Activated CD4-positive, alpha-beta memory T cell treated with anti-CD3 and anti-CD28 coated beads, Interleukin-2, amount 10 ng/mL, durations not matched to agents 7 days and 5 days (primary cell): ENCODE results near the gene OR2M2. TPM values are rescaled to one million over a fixed set of nuclear protein-coding genes. Genes with fewer than 3 reads are reported as not detected.

Experiments used
- CTCF ChIA-PET: fragments of 350-600 bp; sonication (Branson Sonifier 250); formaldehyde crosslinking; loops from one replicate; lab custom pipeline; 2021; ENCODE audit warnings: antibody characterized with exemption, inconsistent platforms; lab: Charles Lee
- POLR2A ChIA-PET: fragments of 350-600 bp; sonication (Branson Sonifier 250); formaldehyde crosslinking; loops from one replicate; lab custom pipeline; 2021; ENCODE audit warnings: antibody characterized with exemption; lab: Charles Lee
- DNase-seq: peaks from one replicate; pipeline ENCODE4 v3.0.0-alpha.2; 2020
- H3K27ac Mint-ChIP-seq: one replicate; pipeline ENCODE4 v1.8.0; 2021; ENCODE audit warnings: mild to moderate bottlenecking, mixed read lengths
- H3K27me3 Mint-ChIP-seq: one replicate; pipeline ENCODE4 v1.8.0; 2021; ENCODE audit warnings: mixed read lengths
- H3K36me3 Mint-ChIP-seq: one replicate; pipeline ENCODE4 v1.8.0; 2021; ENCODE audit warnings: low read depth, mixed read lengths
- H3K4me1 Mint-ChIP-seq: one replicate; pipeline ENCODE4 v1.8.0; 2021; ENCODE audit warnings: mixed read lengths
- H3K4me3 Mint-ChIP-seq: one replicate; pipeline ENCODE4 v1.8.0; 2021; ENCODE audit warnings: mild to moderate bottlenecking, mixed read lengths
- H3K9me3 Mint-ChIP-seq: one replicate; pipeline ENCODE4 v1.8.0; 2021; ENCODE audit warnings: mixed read lengths
- total RNA-seq, 2 experiments: library from RNA; stranded (reverse); gene quantifications; one replicate each; pipeline ENCODE4 v1.2.3, GENCODE V29; 2021

Gene OR2M2
- total RNA-seq, result not detected

DNA sequence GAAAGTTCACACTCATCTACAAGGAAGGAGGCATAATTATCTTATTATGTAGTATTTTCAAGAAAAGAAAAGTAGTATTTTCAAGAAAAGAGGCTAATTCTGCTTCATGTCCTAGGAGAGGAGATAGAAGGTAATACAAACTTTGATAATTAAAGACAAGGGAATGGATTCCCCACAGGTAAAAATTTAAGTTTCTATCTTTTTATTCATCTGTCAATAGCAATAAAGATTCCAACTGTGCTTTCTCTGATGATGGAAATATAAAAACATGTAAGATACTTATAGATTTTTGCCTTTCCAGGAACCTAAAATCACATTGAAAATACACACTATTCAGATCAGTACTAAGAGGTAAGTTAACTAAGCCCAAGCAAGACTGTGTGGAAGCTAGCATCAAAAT, at the start of gene OR2M2:
TSS of gene OR2M2 (plus strand) at position 301 of the 400 bp plus-strand sequence. CDS start 5,165 bp downstream, outside the sequence.
- Mint-ChIP-seq H3K27ac (no peak within 1 kb of the TSS), H3K27me3 (no peaks in the 10 kb centered on the region), H3K36me3 (no peaks in the 10 kb centered on the region), H3K9me3 (peaks cover 3% of the 10 kb centered on the region), H3K4me3 (no peak within 1 kb of the TSS), H3K4me1 (no peaks in the 10 kb centered on the region)
- POLR2A ChIA-PET, result no interaction called here
- no peak for DNase-seq
- CTCF ChIA-PET, result no interaction called here

GRCh38 chr1:248127653-248128052, 47.0 kb upstream of the OR2M2 start:
- CTCF ChIA-PET, result no interaction called here
- no peak overlapping the region for H3K4me3 Mint-ChIP-seq
- POLR2A ChIA-PET, result no interaction called here

GRCh38 chr1:248136811-248137210, 37.8 kb upstream of the OR2M2 start:
- no peak overlapping the region for H3K4me3 Mint-ChIP-seq
- no peak overlapping the region for H3K27ac Mint-ChIP-seq
- no peaks in the 10 kb centered on the region for H3K36me3 Mint-ChIP-seq
- ChIA-PET CTCF (no interaction called here), POLR2A (no interaction called here)
- no peaks in the 10 kb centered on the region for H3K9me3 Mint-ChIP-seq
- no peaks in the 10 kb centered on the region for H3K27me3 Mint-ChIP-seq
- DNase-seq, result no peak
- no peaks in the 10 kb centered on the region for H3K4me1 Mint-ChIP-seq

More at GRCh38 chr1:248127653-248128052, 47.0 kb upstream of the OR2M2 start:
- no peaks in the 10 kb centered on the region for H3K36me3 Mint-ChIP-seq
- DNase-seq, result no peak
- H3K9me3 Mint-ChIP-seq, result peaks cover 15% of the 10 kb centered on the region
- H3K27ac Mint-ChIP-seq, result no peak overlapping the region
- H3K4me1 Mint-ChIP-seq, result no peaks in the 10 kb centered on the region
- H3K27me3 Mint-ChIP-seq, result no peaks in the 10 kb centered on the region

GRCh38 chr1:248140846-248141245, 33.8 kb upstream of the OR2M2 start:
- Mint-ChIP-seq H3K27me3 (no peaks in the 10 kb centered on the region), H3K27ac (no peak overlapping the region), H3K9me3 (peaks cover 6% of the 10 kb centered on the region), H3K36me3 (no peaks in the 10 kb centered on the region), H3K4me1 (no peaks in the 10 kb centered on the region), H3K4me3 (no peak overlapping the region)
- DNase-seq, result no peak
- CTCF ChIA-PET, result no interaction called here
- POLR2A ChIA-PET, result no interaction called here

DNA sequence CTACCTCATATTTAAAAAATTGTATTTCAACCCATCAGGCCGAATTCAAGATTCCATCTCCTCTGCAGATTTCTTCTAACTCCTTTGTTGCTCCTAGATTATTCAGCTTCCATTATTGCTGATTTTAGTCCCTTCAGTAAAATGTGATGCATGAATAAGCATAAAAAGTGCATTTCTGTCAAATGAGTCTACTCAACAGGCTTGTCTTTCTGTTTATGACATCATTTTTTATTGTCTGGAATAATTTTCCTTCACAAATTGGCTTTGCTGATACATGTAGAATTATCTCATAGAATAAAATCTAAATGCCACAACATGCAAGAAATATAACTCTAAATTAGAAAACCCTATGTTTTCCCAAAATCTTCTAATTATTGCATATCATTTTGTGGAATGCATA, 31.3 kb upstream of the OR2M2 start:
- Mint-ChIP-seq H3K9me3 (peaks cover 6% of the 10 kb centered on the region), H3K27me3 (no peaks in the 10 kb centered on the region), H3K4me1 (no peaks in the 10 kb centered on the region), H3K36me3 (no peaks in the 10 kb centered on the region), H3K27ac (no peak overlapping the region), H3K4me3 (no peak overlapping the region)
- ChIA-PET POLR2A (no interaction called here), CTCF (no interaction called here)
- no peak for DNase-seq

GRCh38 chr1:248144513-248145198, 30.0 kb upstream of the OR2M2 start, which contains the start of gene OR2M5:
Gene OR2M5, plus strand, starts transcription at chr1:248145148. Its CDS starts 0 bp downstream, at chr1:248145148.
- H3K4me1 Mint-ChIP-seq, result no peaks in the 10 kb centered on the region
- no peak within 1 kb of the TSS for H3K27ac Mint-ChIP-seq
- peaks cover 6% of the 10 kb centered on the region for H3K9me3 Mint-ChIP-seq
- no peaks in the 10 kb centered on the region for H3K36me3 Mint-ChIP-seq
- no peak within 1 kb of the TSS for H3K4me3 Mint-ChIP-seq
- POLR2A ChIA-PET, result no interaction called here
- CTCF ChIA-PET, result no interaction called here
- DNase-seq, result no peak
- H3K27me3 Mint-ChIP-seq, result no peaks in the 10 kb centered on the region

DNA sequence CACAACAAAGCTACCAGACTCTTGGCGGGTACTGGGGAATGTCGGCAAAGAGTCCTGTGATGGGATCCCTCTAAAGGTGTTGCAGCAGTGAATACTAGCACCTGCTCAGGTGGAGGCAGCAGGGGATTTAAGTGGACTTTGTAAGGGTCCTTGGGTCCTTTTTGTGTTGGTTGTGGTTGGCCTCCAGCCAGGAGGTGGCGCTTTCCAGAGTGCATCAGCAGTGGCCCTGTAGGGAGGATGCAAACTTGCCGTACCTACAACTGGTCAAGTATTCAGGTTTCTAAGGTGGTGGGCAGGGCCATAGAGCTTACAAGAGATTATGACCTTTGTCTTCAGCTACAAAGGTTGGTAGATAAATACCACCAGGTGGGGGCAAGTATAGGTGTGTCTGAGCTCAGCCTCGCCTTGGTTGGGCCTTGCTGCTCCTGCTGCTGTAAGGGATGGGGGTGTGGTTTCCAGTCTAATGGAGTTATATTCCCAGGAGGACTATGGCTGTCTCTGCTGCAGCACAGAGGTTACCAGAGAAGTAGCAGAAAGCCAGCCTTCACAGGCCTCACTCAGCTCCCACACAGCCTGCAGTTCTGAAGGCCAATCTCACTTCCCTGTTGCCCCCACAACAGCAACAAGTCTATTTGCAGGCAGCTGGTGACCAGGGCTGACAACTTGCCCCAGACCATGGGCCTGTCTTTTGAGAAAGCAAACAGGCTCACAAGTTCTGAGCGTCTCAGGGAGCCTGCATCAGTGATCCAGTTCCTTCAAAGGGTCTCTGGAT, 22.4 kb upstream of the OR2M2 start:
- H3K4me3 Mint-ChIP-seq, result no peak overlapping the region
- H3K4me1 Mint-ChIP-seq, result no peaks in the 10 kb centered on the region
- H3K27ac Mint-ChIP-seq, result no peak overlapping the region
- POLR2A ChIA-PET, result no interaction called here
- no peaks in the 10 kb centered on the region for H3K36me3 Mint-ChIP-seq
- CTCF ChIA-PET, result no interaction called here
- no peak for DNase-seq
- no peaks in the 10 kb centered on the region for H3K27me3 Mint-ChIP-seq
- no peaks in the 10 kb centered on the region for H3K9me3 Mint-ChIP-seq

GRCh38 chr1:248155927-248156326, 18.7 kb upstream of the OR2M2 start:
- Mint-ChIP-seq H3K27me3 (no peaks in the 10 kb centered on the region), H3K9me3 (no peaks in the 10 kb centered on the region)
- CTCF ChIA-PET, result no interaction called here

DNA sequence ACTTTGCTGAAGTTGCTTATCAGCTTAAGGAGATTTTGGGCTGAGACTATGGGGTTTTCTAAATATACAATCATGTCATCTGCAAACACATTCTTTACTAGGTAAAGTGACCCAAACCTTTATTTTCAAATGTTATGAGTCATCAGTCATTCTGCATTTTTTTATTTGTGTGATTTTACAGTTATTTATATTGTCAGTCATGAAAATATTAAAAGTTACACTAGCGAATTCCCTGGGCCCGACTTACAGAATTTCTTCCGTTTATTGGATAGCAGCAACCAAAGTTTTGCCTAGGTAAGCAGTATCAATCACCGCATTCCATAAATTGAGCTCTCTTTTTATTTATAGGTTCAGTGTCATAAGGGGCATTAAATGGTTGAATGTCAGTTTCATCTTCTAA, 15.9 kb upstream of the OR2M2 start:
- H3K9me3 Mint-ChIP-seq, result no peaks in the 10 kb centered on the region
- no peaks in the 10 kb centered on the region for H3K27me3 Mint-ChIP-seq

More at GRCh38 chr1:248155927-248156326, 18.7 kb upstream of the OR2M2 start:
- POLR2A ChIA-PET, result no interaction called here
- Mint-ChIP-seq H3K36me3 (no peaks in the 10 kb centered on the region), H3K4me1 (no peaks in the 10 kb centered on the region), H3K4me3 (no peak overlapping the region), H3K27ac (no peak overlapping the region)
- no peak for DNase-seq

DNA sequence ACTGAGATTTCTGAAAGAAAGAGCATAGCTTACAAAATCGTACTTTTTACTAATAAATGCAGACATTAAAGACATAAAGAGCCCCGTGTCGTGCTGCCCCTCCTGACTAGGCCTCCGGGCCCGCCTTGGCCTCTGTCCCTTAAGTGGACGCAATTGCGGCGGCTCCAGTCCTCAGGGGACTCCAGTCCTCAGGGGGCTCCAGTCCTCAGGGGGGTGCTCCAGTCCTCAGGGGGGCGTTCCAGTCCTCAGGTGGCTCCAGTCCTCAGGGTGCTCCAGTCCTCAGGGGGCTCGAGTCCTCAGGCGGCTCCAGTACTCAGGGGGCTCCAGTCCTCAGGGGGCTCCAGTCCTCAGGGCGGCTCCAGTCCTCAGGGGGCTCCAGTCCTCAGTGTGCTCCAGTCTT, 10.6 kb upstream of the OR2M2 start:
- ChIA-PET CTCF (no interaction called here), POLR2A (no interaction called here)
- Mint-ChIP-seq H3K27ac (no peak overlapping the region), H3K27me3 (no peaks in the 10 kb centered on the region), H3K9me3 (peaks cover 9% of the 10 kb centered on the region), H3K4me1 (no peaks in the 10 kb centered on the region), H3K36me3 (no peaks in the 10 kb centered on the region), H3K4me3 (no peak overlapping the region)
- no peak for DNase-seq

More for the DNA sequence above, 15.9 kb upstream of the OR2M2 start:
- DNase-seq, result no peak
- no peaks in the 10 kb centered on the region for H3K4me1 Mint-ChIP-seq
- ChIA-PET POLR2A (no interaction called here), CTCF (no interaction called here)
- H3K4me3 Mint-ChIP-seq, result no peak overlapping the region
- no peaks in the 10 kb centered on the region for H3K36me3 Mint-ChIP-seq
- no peak overlapping the region for H3K27ac Mint-ChIP-seq

DNA sequence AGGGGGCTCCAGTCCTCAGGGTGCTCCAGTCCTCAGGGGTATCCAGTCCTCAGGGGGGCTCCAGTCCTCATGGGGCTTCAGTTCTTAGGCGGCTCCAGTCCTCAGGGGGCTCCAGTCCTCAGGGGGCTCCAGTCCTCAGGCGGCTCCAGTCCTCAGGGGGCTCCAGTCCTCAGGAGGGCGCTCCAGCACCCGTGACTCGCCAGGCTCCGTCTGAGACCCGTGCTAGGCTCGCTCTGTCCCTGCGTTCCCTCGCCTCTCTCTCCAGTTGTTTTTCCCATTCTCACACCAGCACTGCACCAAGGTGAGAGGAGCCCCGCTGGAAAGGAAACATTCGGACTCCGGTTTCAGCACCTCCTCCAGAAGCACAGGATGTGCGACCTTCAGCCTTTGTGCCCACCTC, 9.4 kb upstream of the OR2M2 start:
- Mint-ChIP-seq H3K36me3 (no peaks in the 10 kb centered on the region), H3K4me3 (no peak overlapping the region), H3K27ac (no peak overlapping the region), H3K4me1 (no peaks in the 10 kb centered on the region), H3K27me3 (no peaks in the 10 kb centered on the region), H3K9me3 (peaks cover 9% of the 10 kb centered on the region)
- no peak for DNase-seq
- POLR2A ChIA-PET, result no interaction called here
- CTCF ChIA-PET, result no interaction called here

DNA sequence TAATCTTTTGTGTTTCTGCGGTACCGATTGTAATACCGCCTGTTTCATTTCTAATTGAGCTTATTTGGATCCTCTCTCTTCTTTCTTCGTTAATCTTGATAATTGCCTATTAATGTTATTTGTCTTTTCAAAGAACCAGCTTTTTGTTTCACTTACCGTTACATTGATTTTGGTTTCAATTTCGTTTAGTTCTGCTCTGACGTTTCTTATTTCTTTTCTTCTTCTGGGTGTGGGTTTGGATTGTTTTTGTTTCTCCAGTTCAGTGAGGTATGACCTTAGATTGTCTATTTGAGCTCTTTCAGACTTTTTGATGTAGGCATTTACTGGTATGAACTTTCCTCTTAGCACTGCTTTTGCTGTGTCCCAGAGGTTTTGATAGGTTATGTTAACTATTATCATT, 9.4 kb downstream of the OR2M2 start:
- Mint-ChIP-seq H3K27me3 (no peaks in the 10 kb centered on the region), H3K27ac (no peak overlapping the region), H3K36me3 (no peaks in the 10 kb centered on the region), H3K4me1 (no peaks in the 10 kb centered on the region), H3K9me3 (peaks cover 11% of the 10 kb centered on the region), H3K4me3 (no peak overlapping the region)
- no peak for DNase-seq
- ChIA-PET CTCF (no interaction called here), POLR2A (no interaction called here)

DNA sequence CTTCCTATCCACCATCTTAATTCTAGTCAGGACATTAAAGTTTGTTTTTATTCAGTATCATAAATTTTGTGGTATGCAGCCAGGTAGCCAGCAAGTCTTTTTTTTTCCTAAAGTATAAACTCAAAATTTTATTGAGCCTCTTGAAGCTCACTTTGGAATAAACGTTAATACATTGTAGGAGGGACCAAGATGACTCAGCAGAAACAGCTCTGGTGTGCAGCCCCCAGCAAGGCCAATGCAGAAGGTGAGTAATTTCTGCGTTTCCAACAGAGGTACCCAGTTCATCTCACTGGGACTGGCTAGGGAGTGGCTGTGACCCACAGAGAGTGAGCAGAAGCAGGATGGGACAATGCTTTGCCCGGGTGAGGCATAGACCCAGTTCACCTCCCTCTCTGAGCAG, 12.7 kb downstream of the OR2M2 start:
- H3K27ac Mint-ChIP-seq, result no peak overlapping the region
- H3K4me3 Mint-ChIP-seq, result no peak overlapping the region
- no peaks in the 10 kb centered on the region for H3K27me3 Mint-ChIP-seq
- DNase-seq, result no peak
- CTCF ChIA-PET, result no interaction called here
- POLR2A ChIA-PET, result no interaction called here
- no peaks in the 10 kb centered on the region for H3K4me1 Mint-ChIP-seq
- H3K36me3 Mint-ChIP-seq, result no peaks in the 10 kb centered on the region
- H3K9me3 Mint-ChIP-seq, result peaks cover 15% of the 10 kb centered on the region

DNA sequence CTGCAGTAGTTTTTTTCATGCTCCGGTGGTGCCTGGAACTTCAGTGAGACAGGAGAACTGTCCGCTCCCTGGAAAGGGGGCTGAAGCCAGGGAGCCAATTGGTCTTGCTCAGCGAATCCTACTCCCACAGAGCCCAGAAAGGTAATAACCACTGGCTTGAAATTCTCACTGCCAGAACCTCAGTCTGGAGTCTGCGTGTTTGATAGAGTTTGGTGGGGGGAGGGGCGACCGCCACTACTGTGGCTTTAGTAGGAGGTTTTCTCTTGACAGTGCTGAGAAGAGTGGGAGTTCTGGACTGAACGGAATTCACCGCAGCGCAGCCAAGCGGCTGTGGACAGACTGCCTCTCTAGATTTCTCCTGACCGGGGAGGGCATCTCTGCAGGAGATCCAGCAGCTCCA, 14.4 kb downstream of the OR2M2 start:
- CTCF ChIA-PET, result no interaction called here
- Mint-ChIP-seq H3K27ac (no peak overlapping the region), H3K4me1 (no peaks in the 10 kb centered on the region), H3K9me3 (peaks cover 11% of the 10 kb centered on the region), H3K27me3 (no peaks in the 10 kb centered on the region), H3K4me3 (no peak overlapping the region), H3K36me3 (no peaks in the 10 kb centered on the region)
- no peak for DNase-seq
- POLR2A ChIA-PET, result no interaction called here
